Measurements from ENCODE around the gene PLK5.

DNA sequence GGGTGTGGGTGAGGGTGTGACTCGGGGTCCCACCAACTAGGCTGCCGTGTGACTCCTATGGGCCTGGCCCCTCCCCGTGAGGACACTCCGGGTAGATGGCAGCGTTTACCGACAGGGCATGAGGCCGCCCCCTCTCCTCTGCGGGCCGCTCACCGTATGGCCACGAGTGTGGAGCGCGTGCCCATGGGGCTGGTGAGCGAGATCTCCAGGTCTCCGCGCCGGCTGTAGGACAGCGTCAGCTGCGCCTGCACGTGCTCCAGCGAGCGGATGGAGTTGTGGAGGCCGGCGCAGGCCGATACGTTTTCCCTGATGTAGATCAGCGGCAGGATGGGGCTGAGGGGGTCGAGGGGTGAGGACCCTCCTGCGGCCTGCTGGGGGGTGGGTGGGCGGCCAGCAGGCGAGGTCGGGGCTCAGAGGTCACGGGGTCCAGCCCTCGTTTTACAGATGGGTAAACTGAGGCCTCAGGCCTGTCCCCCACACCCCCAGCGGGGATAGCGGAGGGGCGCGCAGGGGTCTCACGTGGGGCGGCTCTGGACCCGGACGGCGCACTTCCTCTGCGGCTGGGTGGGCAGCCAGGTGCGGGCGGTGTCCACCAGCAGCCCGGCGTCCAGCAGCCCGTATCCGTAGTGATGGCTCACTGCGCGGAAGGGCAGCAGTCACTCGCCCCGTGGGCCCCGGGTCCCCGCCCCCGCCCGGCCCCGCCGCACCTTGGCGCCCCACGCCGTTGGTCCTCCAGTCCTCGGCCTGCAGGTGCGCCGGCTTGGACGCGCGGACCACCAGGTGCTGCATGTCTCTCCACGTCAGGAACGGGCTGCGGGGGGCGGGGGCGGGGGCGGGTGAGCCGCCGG lies 40.5 kb upstream of the PLK5 start:
- TF ChIP-seq, protein P1, sequence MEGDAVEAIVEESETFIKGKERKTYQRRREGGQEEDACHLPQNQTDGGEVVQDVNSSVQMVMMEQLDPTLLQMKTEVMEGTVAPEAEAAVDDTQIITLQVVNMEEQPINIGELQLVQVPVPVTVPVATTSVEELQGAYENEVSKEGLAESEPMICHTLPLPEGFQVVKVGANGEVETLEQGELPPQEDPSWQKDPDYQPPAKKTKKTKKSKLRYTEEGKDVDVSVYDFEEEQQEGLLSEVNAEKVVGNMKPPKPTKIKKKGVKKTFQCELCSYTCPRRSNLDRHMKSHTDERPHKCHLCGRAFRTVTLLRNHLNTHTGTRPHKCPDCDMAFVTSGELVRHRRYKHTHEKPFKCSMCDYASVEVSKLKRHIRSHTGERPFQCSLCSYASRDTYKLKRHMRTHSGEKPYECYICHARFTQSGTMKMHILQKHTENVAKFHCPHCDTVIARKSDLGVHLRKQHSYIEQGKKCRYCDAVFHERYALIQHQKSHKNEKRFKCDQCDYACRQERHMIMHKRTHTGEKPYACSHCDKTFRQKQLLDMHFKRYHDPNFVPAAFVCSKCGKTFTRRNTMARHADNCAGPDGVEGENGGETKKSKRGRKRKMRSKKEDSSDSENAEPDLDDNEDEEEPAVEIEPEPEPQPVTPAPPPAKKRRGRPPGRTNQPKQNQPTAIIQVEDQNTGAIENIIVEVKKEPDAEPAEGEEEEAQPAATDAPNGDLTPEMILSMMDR (conservative IDR thresholded peaks at IDR 0.05; ENCODE audit: low read depth, low read length) = no peak
- TF ChIP-seq EZH2 (IDR thresholded peaks at IDR 0.05; ENCODE audit: borderline replicate concordance, low read depth, low read length, poor library complexity, severe bottlenecking) = no peak

All from A673 (cell line).